HuH-7.5 (cell line): ENCODE data around the gene PCSK6.
"Not testable (repeated sequence)": the region's sequence is repeated elsewhere in the genome, so short reads cannot be mapped to it uniquely, and the experiment has no call there.

Source experiments
- DNase-seq: peaks from one replicate; pipeline ENCODE4 v3.0.0; 2011; ENCODE audit warnings: low spot score

The PCSK6 gene

GRCh38 chr15:101461097-101461496 is 28.4 kb downstream of the PCSK6 start:
- DNase-seq: no peak

- no peak for DNase-seq
Measured at GRCh38 chr15:101459579-101460300, 29.8 kb downstream of the PCSK6 start.

GRCh38 chr15:101458908-101459578 is 30.5 kb downstream of the PCSK6 start:
- no peak for DNase-seq

- DNase-seq: no peak
Measured at GRCh38 chr15:101458158-101458900, 31.2 kb downstream of the PCSK6 start.

- DNase-seq: no peak
Measured at GRCh38 chr15:101457696-101458095, 31.8 kb downstream of the PCSK6 start.

GRCh38 chr15:101456057-101456739 is 33.3 kb downstream of the PCSK6 start:
- DNase-seq: no peak

GRCh38 chr15:101455291-101456025 is 34.0 kb downstream of the PCSK6 start:
- no peak for DNase-seq

- DNase-seq: not testable (repeated sequence)
Measured at GRCh38 chr15:101454781-101455180, 34.7 kb downstream of the PCSK6 start.

- no peak for DNase-seq
Measured at GRCh38 chr15:101454365-101454764, 35.1 kb downstream of the PCSK6 start.

- no peak for DNase-seq
Measured at GRCh38 chr15:101453123-101454120, 36.1 kb downstream of the PCSK6 start.

- DNase-seq: no peak
Measured at GRCh38 chr15:101452572-101452971, 36.9 kb downstream of the PCSK6 start.

- no peak for DNase-seq
Measured at GRCh38 chr15:101451846-101452245, 37.7 kb downstream of the PCSK6 start.

- DNase-seq: no peak
Measured at GRCh38 chr15:101451266-101451799, 38.2 kb downstream of the PCSK6 start.

GRCh38 chr15:101450403-101451265 is 38.9 kb downstream of the PCSK6 start:
- no peak for DNase-seq

GRCh38 chr15:101449471-101450402 is 39.8 kb downstream of the PCSK6 start:
- DNase-seq: no peak

- no peak for DNase-seq
Measured at GRCh38 chr15:101448336-101448735, 41.2 kb downstream of the PCSK6 start.

- no peak for DNase-seq
Measured at GRCh38 chr15:101447561-101448071, 41.9 kb downstream of the PCSK6 start.

GRCh38 chr15:101447168-101447533 is 42.4 kb downstream of the PCSK6 start:
- DNase-seq: no peak
